Measurements from ENCODE around the gene CCSAP.

DNA sequence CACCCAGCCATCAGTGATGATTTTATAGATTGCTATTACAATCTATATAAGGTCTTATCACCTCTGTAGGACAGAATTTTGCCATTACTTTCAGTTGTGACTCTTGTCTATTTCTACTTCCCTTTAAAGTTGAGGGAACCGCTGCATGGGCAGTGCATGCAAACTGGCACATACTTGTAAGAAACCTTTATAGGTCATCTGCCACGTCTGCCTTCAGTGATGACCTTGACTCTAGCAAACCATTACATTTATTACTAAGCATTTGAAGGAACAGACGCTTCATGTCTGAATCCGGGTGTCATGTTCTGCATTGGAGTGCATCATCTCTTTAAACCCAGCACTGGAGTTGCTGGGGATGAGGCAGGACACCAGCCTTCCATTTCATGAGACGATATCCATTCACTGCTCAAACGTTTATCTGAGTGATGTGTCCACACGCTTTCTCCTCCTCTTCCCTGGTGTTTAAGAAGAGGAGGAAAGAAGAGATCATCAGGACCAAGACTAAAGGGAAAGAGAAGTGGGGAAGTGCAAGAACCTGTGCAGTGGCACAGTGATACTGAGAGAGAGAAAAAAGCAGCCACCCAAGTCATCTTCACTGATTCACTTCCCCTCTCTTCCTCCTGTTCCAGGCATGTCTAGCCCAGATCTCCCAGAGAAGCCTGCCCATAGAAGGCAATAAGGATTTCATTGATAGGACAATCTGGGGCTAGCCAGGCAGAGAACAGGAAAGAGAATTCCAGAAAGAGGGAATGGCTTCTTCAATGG is 14.1 kb downstream of the CCSAP start:
- TF ChIP-seq CTCF (tag by site-specific recombination; IDR thresholded peaks at IDR 0.05) (no peak), ZNF394 (tag by site-specific recombination; IDR thresholded peaks at IDR 0.05; ENCODE audit: borderline replicate concordance) (no peak), ZNF768 (tag by site-specific recombination; IDR thresholded peaks at IDR 0.05) (no peak), ELK4 (IDR thresholded peaks at IDR 0.05; ENCODE audit: borderline replicate concordance, low read depth, low read length) (no peak), ZBTB1 (tag by site-specific recombination; IDR thresholded peaks at IDR 0.05) (no peak), ZNF501 (tag by site-specific recombination; IDR thresholded peaks at IDR 0.05) (no peak), YY1 (tag by site-specific recombination; IDR thresholded peaks at IDR 0.05) (no peak), ZNF311 (tag by site-specific recombination; IDR thresholded peaks at IDR 0.05; ENCODE audit: borderline replicate concordance) (no peak), SP2 (tag by site-specific recombination; IDR thresholded peaks at IDR 0.05) (no peak), KLF16 (tag by site-specific recombination; IDR thresholded peaks at IDR 0.05) (no peak), ZNF416 (tag by site-specific recombination; IDR thresholded peaks at IDR 0.05) (no peak), ZNF76 (tag by site-specific recombination; IDR thresholded peaks at IDR 0.05; ENCODE audit: borderline replicate concordance, low read depth) (no peak), SALL2 (tag by site-specific recombination; IDR thresholded peaks at IDR 0.05; ENCODE audit: borderline replicate concordance) (no peak)
- TF ChIP-seq, protein P1, sequence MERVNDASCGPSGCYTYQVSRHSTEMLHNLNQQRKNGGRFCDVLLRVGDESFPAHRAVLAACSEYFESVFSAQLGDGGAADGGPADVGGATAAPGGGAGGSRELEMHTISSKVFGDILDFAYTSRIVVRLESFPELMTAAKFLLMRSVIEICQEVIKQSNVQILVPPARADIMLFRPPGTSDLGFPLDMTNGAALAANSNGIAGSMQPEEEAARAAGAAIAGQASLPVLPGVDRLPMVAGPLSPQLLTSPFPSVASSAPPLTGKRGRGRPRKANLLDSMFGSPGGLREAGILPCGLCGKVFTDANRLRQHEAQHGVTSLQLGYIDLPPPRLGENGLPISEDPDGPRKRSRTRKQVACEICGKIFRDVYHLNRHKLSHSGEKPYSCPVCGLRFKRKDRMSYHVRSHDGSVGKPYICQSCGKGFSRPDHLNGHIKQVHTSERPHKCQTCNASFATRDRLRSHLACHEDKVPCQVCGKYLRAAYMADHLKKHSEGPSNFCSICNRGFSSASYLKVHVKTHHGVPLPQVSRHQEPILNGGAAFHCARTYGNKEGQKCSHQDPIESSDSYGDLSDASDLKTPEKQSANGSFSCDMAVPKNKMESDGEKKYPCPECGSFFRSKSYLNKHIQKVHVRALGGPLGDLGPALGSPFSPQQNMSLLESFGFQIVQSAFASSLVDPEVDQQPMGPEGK (tag by site-specific recombination; IDR thresholded peaks at IDR 0.05) = no peak
